Measurements from ENCODE around the gene CCDC188.

GRCh38 chr22:20176421-20177085 is 25.7 kb upstream of the CCDC188 start:
- TF ChIP-seq CTCF (conservative IDR thresholded peaks at IDR 0.05 in 1 of 2, IDR thresholded peaks at IDR 0.05 in 1 of 2; ENCODE audit: extremely low read depth in 1 of 2, insufficient read depth in 1 of 2, low read depth in 1 of 2, low read length in 2 of 2) (no peak), EZH2 (IDR thresholded peaks at IDR 0.05; ENCODE audit: borderline replicate concordance, low read length) (no peak)

Data from mammary epithelial cell (primary cell).